Neuron (in vitro differentiated cells): ENCODE measurements around the gene H3-3A.

Experiments
- H2AFZ ChIP-seq: one replicate; pipeline ENCODE4 v1.6.1; 2013; ENCODE audit warnings: low read depth, mild to moderate bottlenecking, inconsistent platforms, low read length, moderate library complexity
- H3K27me3 ChIP-seq: one replicate; pipeline ENCODE4 v1.6.1; 2013; ENCODE audit warnings: low read length; ENCODE audit not compliant: insufficient read depth
- H3K36me3 ChIP-seq: one replicate; pipeline ENCODE4 v1.6.1; 2013; ENCODE audit warnings: low read length; ENCODE audit not compliant: insufficient read depth
- H3K4me1 ChIP-seq: one replicate; pipeline ENCODE4 v1.6.1; 2013; ENCODE audit warnings: low read length; ENCODE audit not compliant: insufficient read depth
- H3K4me3 ChIP-seq: 2 replicates; pipeline ENCODE4 v1.5.1; 2013; ENCODE audit warnings: mild to moderate bottlenecking, low read length, moderate library complexity
- H3K9me3 ChIP-seq: one replicate; pipeline ENCODE4 v1.6.1; 2013; ENCODE audit warnings: low read length

Gene H3-3A

GRCh38 chr1:226035915-226036314 is 26.6 kb upstream of the H3-3A start:
- Histone ChIP-seq H2AFZ (no peak overlapping the region), H3K27me3 (no peaks in the 10 kb centered on the region), H3K4me3 (no peak overlapping the region), H3K4me1 (no peaks in the 10 kb centered on the region), H3K9me3 (no peaks in the 10 kb centered on the region), H3K36me3 (no peaks in the 10 kb centered on the region)

- no peaks in the 10 kb centered on the region for H3K4me1 ChIP-seq
Observed at GRCh38 chr1:226038661-226039060, 23.9 kb upstream of the H3-3A start.

GRCh38 chr1:226041419-226041818 is 21.1 kb upstream of the H3-3A start:
- Histone ChIP-seq H3K9me3 (peaks cover 2% of the 10 kb centered on the region), H3K4me1 (no peaks in the 10 kb centered on the region), H3K27me3 (no peaks in the 10 kb centered on the region), H3K36me3 (no peaks in the 10 kb centered on the region), H2AFZ (no peak overlapping the region), H3K4me3 (no peak overlapping the region)

More at GRCh38 chr1:226038661-226039060, 23.9 kb upstream of the H3-3A start:
- H3K9me3 ChIP-seq, result peaks cover 2% of the 10 kb centered on the region
- no peak overlapping the region for H3K4me3 ChIP-seq
- H3K36me3 ChIP-seq, result no peaks in the 10 kb centered on the region
- no peaks in the 10 kb centered on the region for H3K27me3 ChIP-seq
- no peak overlapping the region for H2AFZ ChIP-seq

GRCh38 chr1:226044514-226045101 is 17.9 kb upstream of the H3-3A start:
- Histone ChIP-seq H3K27me3 (no peaks in the 10 kb centered on the region), H3K4me1 (peaks cover 2% of the 10 kb centered on the region), H2AFZ (no peak overlapping the region), H3K36me3 (no peaks in the 10 kb centered on the region), H3K9me3 (peaks cover 2% of the 10 kb centered on the region), H3K4me3 (no peak overlapping the region)

- Histone ChIP-seq H3K36me3 (no peaks in the 10 kb centered on the region), H3K4me1 (peaks cover 2% of the 10 kb centered on the region), H3K4me3 (no peak overlapping the region)
Observed at GRCh38 chr1:226046240-226046639, 16.3 kb upstream of the H3-3A start.

GRCh38 chr1:226047495-226047894 is 15.0 kb upstream of the H3-3A start:
- Histone ChIP-seq H3K36me3 (no peaks in the 10 kb centered on the region), H3K27me3 (no peaks in the 10 kb centered on the region), H3K4me1 (peaks cover 2% of the 10 kb centered on the region), H3K9me3 (peaks cover 2% of the 10 kb centered on the region), H3K4me3 (no peak overlapping the region), H2AFZ (no peak overlapping the region)

More at GRCh38 chr1:226046240-226046639, 16.3 kb upstream of the H3-3A start:
- H3K27me3 ChIP-seq, result no peaks in the 10 kb centered on the region
- no peak overlapping the region for H2AFZ ChIP-seq
- peaks cover 2% of the 10 kb centered on the region for H3K9me3 ChIP-seq

- Histone ChIP-seq H3K9me3 (no peaks in the 10 kb centered on the region), H3K36me3 (no peaks in the 10 kb centered on the region), H3K27me3 (no peaks in the 10 kb centered on the region), H2AFZ (no peak overlapping the region), H3K4me3 (no peak overlapping the region), H3K4me1 (peaks cover 2% of the 10 kb centered on the region)
Observed at GRCh38 chr1:226048886-226049285, 13.6 kb upstream of the H3-3A start.

- Histone ChIP-seq H3K9me3 (no peaks in the 10 kb centered on the region), H3K36me3 (no peaks in the 10 kb centered on the region), H3K27me3 (no peaks in the 10 kb centered on the region), H3K4me1 (peaks cover 2% of the 10 kb centered on the region), H2AFZ (no peak overlapping the region), H3K4me3 (no peak overlapping the region)
Observed at GRCh38 chr1:226050133-226050532, 12.4 kb upstream of the H3-3A start.

- Histone ChIP-seq H3K4me1 (peaks cover 2% of the 10 kb centered on the region), H3K9me3 (no peaks in the 10 kb centered on the region), H3K27me3 (no peaks in the 10 kb centered on the region), H3K36me3 (no peaks in the 10 kb centered on the region), H3K4me3 (no peak overlapping the region), H2AFZ (no peak overlapping the region)
Observed at GRCh38 chr1:226051365-226051764, 11.2 kb upstream of the H3-3A start.

GRCh38 chr1:226052061-226052460 is 10.5 kb upstream of the H3-3A start:
- Histone ChIP-seq H3K27me3 (no peaks in the 10 kb centered on the region), H3K4me3 (no peak overlapping the region), H3K4me1 (peaks cover 2% of the 10 kb centered on the region), H2AFZ (no peak overlapping the region), H3K36me3 (no peaks in the 10 kb centered on the region), H3K9me3 (no peaks in the 10 kb centered on the region)

- Histone ChIP-seq H3K4me1 (no peaks in the 10 kb centered on the region), H3K4me3 (no peak overlapping the region), H2AFZ (no peak overlapping the region), H3K9me3 (no peaks in the 10 kb centered on the region), H3K27me3 (no peaks in the 10 kb centered on the region), H3K36me3 (peaks cover 4% of the 10 kb centered on the region)
Observed at GRCh38 chr1:226054519-226055327, 7.8 kb upstream of the H3-3A start.

GRCh38 chr1:226059709-226060108 is 2.8 kb upstream of the H3-3A start:
- H2AFZ ChIP-seq, result no peak overlapping the region
- H3K4me3 ChIP-seq, result no peak overlapping the region

GRCh38 chr1:226060427-226060826 is 2.1 kb upstream of the H3-3A start:
- Histone ChIP-seq H3K27me3 (no peaks in the 10 kb centered on the region), H3K4me3 (no peak overlapping the region)

More at GRCh38 chr1:226059709-226060108, 2.8 kb upstream of the H3-3A start:
- H3K9me3 ChIP-seq, result no peaks in the 10 kb centered on the region
- peaks cover 6% of the 10 kb centered on the region for H3K36me3 ChIP-seq
- H3K27me3 ChIP-seq, result no peaks in the 10 kb centered on the region
- peaks cover 7% of the 10 kb centered on the region for H3K4me1 ChIP-seq

More at GRCh38 chr1:226060427-226060826, 2.1 kb upstream of the H3-3A start:
- peaks cover 12% of the 10 kb centered on the region for H3K36me3 ChIP-seq
- no peak overlapping the region for H2AFZ ChIP-seq
- H3K9me3 ChIP-seq, result no peaks in the 10 kb centered on the region
- peaks cover 15% of the 10 kb centered on the region for H3K4me1 ChIP-seq
